HCT116 (cell line): Measurements from ENCODE around the gene FHOD3.

Experiments used
- CEBPB ChIP-seq: IDR thresholded peaks from 2 replicates; pipeline ENCODE4 v1.6.1; 2012; ENCODE audit warnings: low read depth
- EZH2 ChIP-seq: fragments of 200-600 bp; sonication (generic); IDR thresholded peaks from 2 replicates; pipeline ENCODE4 v1.6.1; 2017; ENCODE audit warnings: antibody characterized with exemption, mixed run types
- POLR2A ChIP-seq: IDR thresholded peaks from 2 replicates; pipeline ENCODE4 v1.7.0; 2011; ENCODE audit warnings: borderline replicate concordance; ENCODE audit not compliant: insufficient read depth, insufficient read length; ENCODE audit errors: extremely low read depth
- POLR2AphosphoS5 ChIP-seq: IDR thresholded peaks from 2 replicates; pipeline ENCODE4 v1.6.1; 2011; ENCODE audit warnings: mild to moderate bottlenecking, low read depth, low read length, moderate library complexity
- TF ChIP-seq, protein P1 (sequence below), 3 experiments: fragments of 200-600 bp in 1 of 3; sonication (generic) in 1 of 3; IDR thresholded peaks in 2 of 3; conservative IDR thresholded peaks in 1 of 3; 2 replicates each; pipeline ENCODE4 v1.5.1; 2012 to 2017; ENCODE audit warnings: low read depth in 2 of 3, low read length in 2 of 3, antibody characterized with exemption in 1 of 3, borderline replicate concordance in 1 of 3, control low read depth in 1 of 3, mild to moderate bottlenecking in 1 of 3, mixed read lengths in 1 of 3, mixed run types in 1 of 3, moderate library complexity in 1 of 3; ENCODE audit not compliant: insufficient read depth in 1 of 3
- TF ChIP-seq, protein P2 (sequence below): IDR thresholded peaks from 2 replicates; pipeline ENCODE4 v1.6.1; 2012

DNA sequence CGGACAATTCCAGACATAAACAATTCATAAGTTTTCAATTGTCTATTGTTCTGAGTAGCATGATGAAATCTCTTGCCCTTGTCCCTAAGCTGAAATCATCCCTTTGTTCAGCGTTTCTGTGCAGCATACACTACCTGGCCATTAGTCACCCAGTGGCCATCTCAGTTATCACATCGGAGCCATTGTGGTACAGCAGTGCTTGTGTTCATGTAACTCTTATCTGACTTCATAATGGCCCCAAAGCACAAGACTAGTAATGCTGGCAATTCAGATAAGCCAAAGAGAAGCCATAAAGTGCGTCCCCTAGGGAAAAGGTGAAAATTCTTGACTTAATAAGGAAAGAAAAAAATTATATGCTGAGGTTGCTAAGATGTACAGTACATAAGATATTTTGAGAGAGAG is 127.2 kb downstream of the FHOD3 start:
- TF ChIP-seq, protein P1, sequence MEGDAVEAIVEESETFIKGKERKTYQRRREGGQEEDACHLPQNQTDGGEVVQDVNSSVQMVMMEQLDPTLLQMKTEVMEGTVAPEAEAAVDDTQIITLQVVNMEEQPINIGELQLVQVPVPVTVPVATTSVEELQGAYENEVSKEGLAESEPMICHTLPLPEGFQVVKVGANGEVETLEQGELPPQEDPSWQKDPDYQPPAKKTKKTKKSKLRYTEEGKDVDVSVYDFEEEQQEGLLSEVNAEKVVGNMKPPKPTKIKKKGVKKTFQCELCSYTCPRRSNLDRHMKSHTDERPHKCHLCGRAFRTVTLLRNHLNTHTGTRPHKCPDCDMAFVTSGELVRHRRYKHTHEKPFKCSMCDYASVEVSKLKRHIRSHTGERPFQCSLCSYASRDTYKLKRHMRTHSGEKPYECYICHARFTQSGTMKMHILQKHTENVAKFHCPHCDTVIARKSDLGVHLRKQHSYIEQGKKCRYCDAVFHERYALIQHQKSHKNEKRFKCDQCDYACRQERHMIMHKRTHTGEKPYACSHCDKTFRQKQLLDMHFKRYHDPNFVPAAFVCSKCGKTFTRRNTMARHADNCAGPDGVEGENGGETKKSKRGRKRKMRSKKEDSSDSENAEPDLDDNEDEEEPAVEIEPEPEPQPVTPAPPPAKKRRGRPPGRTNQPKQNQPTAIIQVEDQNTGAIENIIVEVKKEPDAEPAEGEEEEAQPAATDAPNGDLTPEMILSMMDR (IDR thresholded peaks at IDR 0.05 in 2 of 3, conservative IDR thresholded peaks at IDR 0.05 in 1 of 3; ENCODE audit: borderline replicate concordance in 1 of 3, insufficient read depth in 1 of 3, low read depth in 2 of 3, low read length in 2 of 3): peak in 2 of 3 experiments; percentile 13 to 36; a peak in 2 of 6 replicates
- TF ChIP-seq POLR2A: no peak
- TF ChIP-seq POLR2AphosphoS5: no peak
- TF ChIP-seq, protein P2, sequence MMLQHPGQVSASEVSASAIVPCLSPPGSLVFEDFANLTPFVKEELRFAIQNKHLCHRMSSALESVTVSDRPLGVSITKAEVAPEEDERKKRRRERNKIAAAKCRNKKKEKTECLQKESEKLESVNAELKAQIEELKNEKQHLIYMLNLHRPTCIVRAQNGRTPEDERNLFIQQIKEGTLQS: no peak
- TF ChIP-seq CEBPB: no peak
- TF ChIP-seq EZH2: no peak
